Endothelial cell of umbilical vein (primary cell): ENCODE measurements around the gene IL36G. TPM values are rescaled to one million over a fixed set of nuclear protein-coding genes. Genes with fewer than 3 reads are reported as not detected.

Experiments used
- BruUV-seq: library from RNA; stranded (reverse); fragments of 400-500 nt; replicated peaks from 2 replicates; lab custom pipeline; 2021; lab: Mats Ljungman, UMichigan
- CTCF ChIA-PET: fragments of 300-600, 350-600 bp; sonication (Branson Sonifier 250); formaldehyde crosslinking; loops from one replicate; lab custom pipeline; 2021; ENCODE audit warnings: antibody characterized with exemption, inconsistent platforms; lab: Charles Lee
- POLR2A ChIA-PET: fragments of 300-600, 350-600 bp; sonication (Branson Sonifier 250); formaldehyde crosslinking; loops from one replicate; lab custom pipeline; 2021; ENCODE audit warnings: antibody characterized with exemption, inconsistent platforms; lab: Charles Lee
- DNase-seq: peaks from one replicate; pipeline ENCODE4 v3.0.0-alpha.2; 2011; ENCODE audit warnings: low read depth, low spot score
- FAIRE-seq: peaks from 2 replicates; lab custom pipeline; 2011; peaks lifted over from hg19 to GRCh38; lab: Jason Lieb, UNC
- H2AFZ ChIP-seq: 2 replicates; pipeline ENCODE4 v1.6.0; 2012; ENCODE audit warnings: low read depth, low read length, control low read depth, inconsistent platforms
- H3K27ac ChIP-seq: 2 replicates; pipeline ENCODE4 v1.5.1; 2011; ENCODE audit warnings: low read depth, mild to moderate bottlenecking, control low read depth, low read length, moderate library complexity; ENCODE audit not compliant: insufficient read depth
- H3K27me3 ChIP-seq, 2 experiments: 2 replicates each; pipeline versions ENCODE4 v1.6.0 to v1.6.1; 2011; ENCODE audit warnings: low read length in 2 of 2, mixed read lengths in 1 of 2; ENCODE audit not compliant: control insufficient read depth in 2 of 2, insufficient read depth in 2 of 2
- H3K36me3 ChIP-seq, 2 experiments: 2 replicates in 1 of 2; 3 replicates in 1 of 2; pipeline ENCODE4 v1.5.1; 2011; ENCODE audit warnings: low read length in 2 of 2, mild to moderate bottlenecking in 1 of 2, moderate library complexity in 1 of 2; ENCODE audit not compliant: control insufficient read depth in 2 of 2, insufficient read depth in 2 of 2; ENCODE audit errors: extremely low read depth in 1 of 2
- H3K4me1 ChIP-seq: 3 replicates; pipeline ENCODE4 v1.5.1; 2011; ENCODE audit warnings: mild to moderate bottlenecking, low read length; ENCODE audit not compliant: control insufficient read depth, insufficient read depth; ENCODE audit errors: extremely low read depth
- H3K4me2 ChIP-seq: 2 replicates; pipeline ENCODE4 v1.6.1; 2011; ENCODE audit warnings: low read length, control low read depth, mixed read lengths; ENCODE audit not compliant: insufficient read depth
- H3K4me3 ChIP-seq, 3 experiments: fragments of 200-600 bp in 1 of 3; sonication (generic), shearing (Covaris generic) in 1 of 3; replicated peaks in 1 of 3; 2 replicates each; pipeline ENCODE4 v1.5.1; 2011 to 2016; ENCODE audit warnings: control low read depth in 3 of 3, low read length in 3 of 3, mild to moderate bottlenecking in 2 of 3, inconsistent platforms in 1 of 3, low read depth in 1 of 3, moderate library complexity in 1 of 3; ENCODE audit not compliant: insufficient read depth in 1 of 3
- H3K79me2 ChIP-seq: 2 replicates; pipeline ENCODE4 v1.6.0; 2012; ENCODE audit warnings: low read length, inconsistent platforms; ENCODE audit not compliant: control insufficient read depth, insufficient read depth
- H3K9ac ChIP-seq: replicated peaks from 2 replicates; pipeline ENCODE3; 2011; ENCODE audit warnings: low read length, control low read depth; ENCODE audit not compliant: insufficient read depth; ENCODE audit errors: extremely low read depth
- H3K9me1 ChIP-seq: replicated peaks from 3 replicates; pipeline ENCODE4 v1.6.0; 2011; ENCODE audit warnings: mild to moderate bottlenecking, low read length; ENCODE audit not compliant: control insufficient read depth, insufficient read depth; ENCODE audit errors: extremely low read depth
- H3K9me3 ChIP-seq: replicated peaks from 2 replicates; pipeline ENCODE4 v1.5.1; 2012; ENCODE audit warnings: low read length, inconsistent platforms; ENCODE audit not compliant: control insufficient read depth, insufficient read depth
- H4K20me1 ChIP-seq: replicated peaks from 2 replicates; pipeline ENCODE3; 2011; ENCODE audit warnings: mild to moderate bottlenecking, low read length; ENCODE audit not compliant: control insufficient read depth, insufficient read depth; ENCODE audit errors: extremely low read depth
- CTCF ChIP-seq, 2 donors: IDR thresholded peaks; 1 replicate in 1 of 2; 2 replicates in 1 of 2; pipeline ENCODE4 v1.5.1; 2011; ENCODE audit warnings: low read length in 2 of 2, mild to moderate bottlenecking in 2 of 2, moderate library complexity in 2 of 2, control low read depth in 1 of 2, inconsistent platforms in 1 of 2, low read depth in 1 of 2; ENCODE audit not compliant: insufficient read depth in 1 of 2; ENCODE audit errors: extremely low read depth in 1 of 2
- EZH2 ChIP-seq: IDR thresholded peaks from 2 replicates; pipeline ENCODE4 v1.6.1; 2012; ENCODE audit warnings: borderline replicate concordance, low read depth, mild to moderate bottlenecking, moderate library complexity, low read length, inconsistent platforms; ENCODE audit not compliant: severe bottlenecking
- FOS ChIP-seq: IDR thresholded peaks from 2 replicates; pipeline ENCODE4 v1.6.1; 2011; ENCODE audit warnings: mild to moderate bottlenecking, low read length, moderate library complexity, borderline replicate concordance; ENCODE audit not compliant: insufficient read depth
- GATA2 ChIP-seq: IDR thresholded peaks from 2 replicates; pipeline ENCODE4 v1.7.0; 2011; ENCODE audit warnings: low read depth, mild to moderate bottlenecking, moderate library complexity, mixed read lengths, low read length; ENCODE audit not compliant: insufficient read length, insufficient read depth
- JUN ChIP-seq: IDR thresholded peaks from 2 replicates; pipeline ENCODE4 v1.6.1; 2011; ENCODE audit warnings: borderline replicate concordance, low read depth; ENCODE audit not compliant: insufficient read length, insufficient read depth
- MAX ChIP-seq: IDR thresholded peaks from 2 replicates; pipeline ENCODE4 v1.6.1; 2011; ENCODE audit not compliant: insufficient read depth, insufficient read length
- MYC ChIP-seq: IDR thresholded peaks from one replicate; pipeline ENCODE4 v1.6.1; 2011; ENCODE audit warnings: mild to moderate bottlenecking, low read depth, low read length
- POLR2A ChIP-seq: IDR thresholded peaks from 2 replicates; pipeline ENCODE4 v1.6.1; 2012; ENCODE audit warnings: low read depth, mild to moderate bottlenecking, control low read depth, low read length
- POLR2AphosphoS5 ChIP-seq: IDR thresholded peaks from 2 replicates; pipeline ENCODE4 v1.6.1; 2012; ENCODE audit warnings: low read depth, mild to moderate bottlenecking, control low read depth, low read length, moderate library complexity; ENCODE audit not compliant: insufficient read depth
- dilution Hi-C: fragments of 300-500 bp; cut with MboI; formaldehyde crosslinking; loops from one replicate; pipeline ENCODE4 v1.15.0; 2019; ENCODE audit warnings: low sequenced_read_pairs; ENCODE audit not compliant: extremely low pct_ligation_motif_present
- intact Hi-C: fragments of 100-400 bp; cut with micrococcal nuclease; formaldehyde crosslinking; loops from one replicate; pipeline ENCODE4 v1.10.0; 2022
- polyA plus RNA-seq, 4 experiments: library from polyadenylated mRNA; depleted of rRNA in 3 of 4; stranded (reverse) in 3 of 4; unstranded in 1 of 4; fragments of >200 nt; gene quantifications; 2 replicates each; pipeline versions ENCODE4 v1.2.1 to v1.2.3, GENCODE V29; 2011 to 2012; ENCODE audit warnings: missing spikeins in 1 of 4
- total RNA-seq: library from RNA; stranded (reverse); gene quantifications from 2 replicates; pipeline ENCODE4 v1.2.3, GENCODE V29; 2021

The IL36G gene
- total and polyA plus RNA-seq, 2 donors (not counting 3 experiments of a cell fraction or from before 2014, with no cell fraction given), result not detected

- intact Hi-C loops (no loop called here), dilution Hi-C loops (no loop called here)
- FAIRE-seq, result no peak
- no peak overlapping the region for H3K4me2 ChIP-seq
- H4K20me1 ChIP-seq, result no peaks in the 10 kb centered on the region
- TF ChIP-seq POLR2A (no peak), FOS (no peak), CTCF (IDR thresholded peaks at IDR 0.05; ENCODE audit: extremely low read depth in 1 of 2, insufficient read depth in 1 of 2, low read depth in 1 of 2, low read length in 2 of 2) (no peak), POLR2AphosphoS5 (no peak), MAX (no peak), JUN (no peak), MYC (no peak), EZH2 (no peak), GATA2 (no peak)
- ChIA-PET CTCF (interaction anchor here (1.4 kb wide), 1 partner anchor 8 kb away, joined by 5 read pairs; no protein-coding TSS in a partner anchor), POLR2A (no interaction called here)
- H3K27ac ChIP-seq, result no peak overlapping the region
- H3K27me3 ChIP-seq, result peaks cover 13 to 20% of the 10 kb centered on the region in 2 experiments
- no peak overlapping the region for H2AFZ ChIP-seq
- no peaks in the 10 kb centered on the region for H3K4me1 ChIP-seq
- no peak overlapping the region for H3K9ac ChIP-seq
- BruUV-seq, result no TSS peak
- H3K9me3 ChIP-seq, result no peaks in the 10 kb centered on the region
- no peaks in the 10 kb centered on the region for H3K36me3 ChIP-seq
- no peaks in the 10 kb centered on the region for H3K79me2 ChIP-seq
- no peaks in the 10 kb centered on the region for H3K9me1 ChIP-seq
- DNase-seq, result no peak
- no peak overlapping the region for H3K4me3 ChIP-seq
These were observed 10.8 kb upstream of the IL36G start for GRCh38 chr2:112967023-112967422.
